GM21390 (cell line): ENCODE results near the gene GRIK4.
"Not testable (repeated sequence)": the region's sequence is repeated elsewhere in the genome, so short reads cannot be mapped to it uniquely, and the experiment has no call there.

Experiments
- ATAC-seq: cut with Tn5 transposase; IDR thresholded peaks from one replicate; pipeline ENCODE4 v1.9.1; 2021; ENCODE audit not compliant: unreplicated experiment

Gene GRIK4

GRCh38 chr11:120571476-120571875, 59.9 kb downstream of the GRIK4 start:
- no peak for ATAC-seq

DNA sequence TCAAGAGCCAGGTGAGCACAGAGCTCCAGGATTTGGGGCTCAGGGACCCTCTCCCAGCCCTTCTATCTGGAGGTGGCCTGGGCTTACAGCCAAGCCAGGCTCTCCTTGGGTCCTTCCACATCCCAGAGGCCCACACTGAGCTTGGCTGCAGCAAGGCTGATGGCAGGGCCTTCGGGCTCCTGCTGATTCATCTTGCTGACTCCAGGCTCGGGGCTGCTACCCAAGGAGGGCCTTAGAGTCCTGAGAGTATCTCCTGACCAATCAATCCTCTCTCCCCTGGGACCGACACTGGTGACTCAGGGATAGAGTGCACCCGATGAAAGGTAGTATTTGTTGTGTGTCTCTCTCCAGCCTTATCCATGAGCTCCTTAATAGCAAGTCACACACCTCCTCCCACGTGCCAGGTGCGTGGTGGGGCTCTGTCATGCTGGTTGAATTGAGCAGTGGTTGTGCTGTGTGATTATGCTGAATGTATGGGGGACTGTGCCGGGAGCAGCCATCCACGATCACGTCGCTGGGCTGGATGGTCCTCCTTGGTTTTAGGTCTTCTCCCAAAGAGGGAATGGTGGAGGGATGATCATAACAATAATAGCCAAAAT, 62.3 kb downstream of the GRIK4 start:
- no peak for ATAC-seq

- ATAC-seq, result no peak
These were observed 63.3 kb downstream of the GRIK4 start for GRCh38 chr11:120574876-120575275.

- no peak for ATAC-seq
These were observed 63.9 kb downstream of the GRIK4 start for GRCh38 chr11:120575461-120575860.

DNA sequence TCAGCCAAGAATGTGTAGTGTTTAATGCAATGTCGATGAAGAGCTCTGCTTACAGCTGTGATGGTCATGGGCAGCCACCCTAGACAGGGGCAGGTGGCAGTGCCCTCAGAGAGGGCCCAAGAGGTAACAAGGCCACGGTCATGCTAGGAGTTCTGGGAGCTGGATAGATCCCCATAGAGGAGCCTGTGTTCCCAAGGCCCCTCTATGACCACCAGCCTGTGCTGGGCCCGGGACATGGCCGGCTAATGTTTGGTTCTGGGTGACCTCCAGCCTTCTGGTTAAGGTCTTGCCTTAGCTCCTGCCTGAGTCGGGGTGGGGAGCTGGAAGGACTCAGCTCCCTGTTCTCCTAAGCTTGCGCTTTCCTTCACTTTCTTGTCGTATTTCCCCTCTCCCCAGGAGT, 65.1 kb downstream of the GRIK4 start:
- no peak for ATAC-seq

DNA sequence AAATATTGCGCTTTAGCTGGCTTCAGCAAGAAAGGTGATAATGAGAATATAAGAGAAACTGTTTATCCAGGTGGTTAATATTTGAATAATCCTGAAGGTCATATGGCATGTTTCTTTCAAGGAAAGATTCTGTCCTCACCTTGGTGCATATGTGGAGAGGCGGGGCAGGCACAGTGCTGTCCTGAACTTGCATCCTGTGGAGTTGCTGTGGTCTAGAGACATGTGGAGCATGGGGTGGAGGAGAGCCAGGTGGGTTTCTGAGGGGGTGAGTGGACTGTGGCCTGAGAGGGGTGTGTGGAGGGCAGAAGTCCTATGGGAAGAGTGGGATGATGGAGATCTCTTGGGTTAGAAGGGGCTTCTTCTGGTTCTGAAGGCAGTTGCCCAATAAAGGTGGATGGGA, 65.5 kb downstream of the GRIK4 start:
- ATAC-seq, result no peak

DNA sequence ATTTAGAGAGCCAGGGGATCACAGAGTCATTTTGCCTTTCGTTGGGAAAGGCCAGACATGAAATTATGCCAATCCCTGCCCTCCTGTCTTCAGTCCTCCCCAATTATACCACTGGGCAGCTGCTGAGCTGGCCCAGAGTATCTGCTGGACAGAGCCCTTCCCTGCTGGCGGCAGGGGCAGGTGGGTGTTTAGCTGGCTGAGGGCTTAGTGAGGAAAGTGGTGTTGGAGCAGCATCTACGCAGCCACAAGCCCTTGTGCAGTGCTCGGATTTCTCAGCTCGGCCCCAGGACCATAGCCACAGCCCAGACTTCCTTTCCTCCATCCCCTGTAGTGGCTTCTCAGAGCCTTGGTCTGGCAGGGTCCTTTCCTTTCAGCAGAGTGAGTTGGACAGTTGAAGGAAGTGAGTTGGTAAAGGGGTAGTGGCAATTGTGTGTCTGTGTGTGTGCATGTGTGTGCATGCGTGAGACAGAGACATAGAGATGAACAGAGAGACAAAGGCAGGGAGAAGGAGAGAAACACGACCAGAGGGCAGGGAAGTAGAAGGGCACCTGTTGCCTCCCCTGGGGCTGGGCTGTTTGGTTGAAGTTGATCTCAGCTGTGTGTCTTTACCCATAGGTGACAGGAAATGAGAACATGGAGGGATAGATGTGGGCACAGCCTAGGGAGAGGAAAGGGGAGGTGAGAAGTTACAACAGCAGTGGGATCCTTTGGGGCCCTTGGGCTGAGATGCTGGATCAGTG, 66.2 kb downstream of the GRIK4 start:
- no peak for ATAC-seq

- no peak for ATAC-seq
These were observed 67.1 kb downstream of the GRIK4 start for GRCh38 chr11:120578596-120579154.

DNA sequence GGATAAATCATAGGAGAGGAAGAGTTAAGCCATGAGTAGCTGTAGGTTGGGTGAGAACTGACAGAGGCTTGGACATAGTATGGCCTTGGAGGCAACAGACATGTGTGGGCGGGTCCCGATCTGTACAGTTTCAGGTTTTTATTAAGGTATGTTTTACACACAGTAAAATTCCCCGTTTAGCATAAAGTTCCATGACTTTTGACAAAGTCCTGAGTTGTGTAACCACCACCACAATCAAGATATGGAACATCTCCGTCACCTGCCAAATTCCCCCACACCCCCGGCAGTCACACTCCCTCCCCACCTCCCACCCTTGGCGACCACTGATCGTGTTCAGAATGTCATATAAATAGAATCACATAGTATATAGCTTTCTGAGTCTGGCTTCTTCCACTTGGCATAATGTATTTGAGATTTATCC, 68.1 kb downstream of the GRIK4 start:
- ATAC-seq, result no peak

DNA sequence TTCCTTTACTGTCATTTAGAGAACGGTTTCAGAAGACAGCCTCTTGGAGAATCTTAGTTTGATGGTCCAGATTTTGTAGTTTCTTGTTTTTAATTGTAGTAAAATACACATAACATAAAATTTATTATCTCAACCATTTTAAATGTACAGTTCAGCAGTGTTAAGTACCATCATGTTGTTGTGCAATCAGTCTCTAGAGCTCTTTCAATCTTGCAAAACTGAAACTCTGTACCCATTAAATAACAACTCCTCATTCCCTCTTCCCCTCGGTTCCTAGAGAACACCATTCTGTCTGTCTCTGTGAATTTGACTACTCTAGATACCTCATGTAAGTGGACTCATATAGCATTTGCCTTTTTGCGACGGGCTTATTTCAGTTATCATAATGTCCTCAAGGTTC, 69.8 kb downstream of the GRIK4 start:
- ATAC-seq, result no peak

DNA sequence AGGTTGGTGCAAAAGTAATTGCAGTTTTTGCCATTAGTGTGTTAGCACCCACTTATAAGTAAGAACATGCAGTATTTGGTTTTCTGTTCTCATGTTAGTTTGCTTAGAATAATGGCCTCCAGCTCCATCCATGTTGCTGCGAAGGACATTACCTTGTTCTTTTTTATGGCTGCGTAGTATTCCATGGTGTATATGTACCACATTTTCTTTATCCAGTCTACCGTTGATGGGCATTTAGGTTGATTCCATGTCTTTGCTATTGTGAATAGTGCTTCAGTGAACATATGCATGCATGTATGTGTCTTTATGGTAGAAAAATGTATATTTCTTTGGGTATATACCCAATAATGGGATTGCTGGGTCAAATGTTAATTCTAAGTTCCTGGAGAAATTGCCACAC, 71.0 kb downstream of the GRIK4 start:
- not testable (repeated sequence) for ATAC-seq

GRCh38 chr11:120586072-120586471, 74.5 kb downstream of the GRIK4 start:
- ATAC-seq, result no peak

DNA sequence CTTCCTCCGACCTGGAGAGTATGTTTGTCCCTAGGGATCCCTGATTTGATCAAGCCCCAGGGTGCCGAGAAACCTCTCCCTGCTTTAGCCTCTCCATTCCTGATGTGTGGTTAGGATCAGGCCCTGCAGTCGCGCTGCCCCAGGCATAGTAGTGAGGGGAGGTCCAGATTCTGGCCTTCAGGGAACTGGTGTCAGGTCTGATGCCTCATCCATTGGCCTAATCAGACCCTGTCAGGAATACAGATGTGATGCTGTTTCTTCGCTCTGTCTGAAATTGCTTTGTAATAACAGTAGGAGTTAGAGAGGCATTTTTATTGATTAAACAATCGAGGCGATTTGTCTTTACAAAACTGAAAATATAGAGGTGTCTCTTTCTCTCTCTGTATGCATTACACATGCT, 75.2 kb downstream of the GRIK4 start:
- ATAC-seq, result no peak

GRCh38 chr11:120587299-120587698, 75.8 kb downstream of the GRIK4 start:
- no peak for ATAC-seq

GRCh38 chr11:120589376-120589775, 77.8 kb downstream of the GRIK4 start:
- no peak for ATAC-seq

DNA sequence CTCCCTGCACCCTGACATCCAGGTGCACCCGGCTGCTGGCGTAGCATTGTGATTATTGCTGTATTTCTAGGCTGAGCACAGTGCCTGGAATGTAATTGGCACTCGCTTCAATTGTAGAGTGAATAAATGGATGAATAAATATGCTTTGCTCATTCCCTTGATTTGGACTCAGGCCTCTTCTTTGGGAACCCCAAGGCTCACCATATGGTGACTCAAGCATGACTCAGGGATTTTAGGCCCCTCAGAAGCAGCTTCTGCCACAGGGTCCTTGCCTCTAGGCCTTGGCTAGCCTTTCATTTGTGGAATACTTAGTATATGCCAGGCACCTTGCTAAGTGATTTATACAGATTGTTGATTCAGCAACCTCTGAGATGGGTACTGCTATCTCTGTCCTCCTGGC, 78.9 kb downstream of the GRIK4 start:
- no peak for ATAC-seq

DNA sequence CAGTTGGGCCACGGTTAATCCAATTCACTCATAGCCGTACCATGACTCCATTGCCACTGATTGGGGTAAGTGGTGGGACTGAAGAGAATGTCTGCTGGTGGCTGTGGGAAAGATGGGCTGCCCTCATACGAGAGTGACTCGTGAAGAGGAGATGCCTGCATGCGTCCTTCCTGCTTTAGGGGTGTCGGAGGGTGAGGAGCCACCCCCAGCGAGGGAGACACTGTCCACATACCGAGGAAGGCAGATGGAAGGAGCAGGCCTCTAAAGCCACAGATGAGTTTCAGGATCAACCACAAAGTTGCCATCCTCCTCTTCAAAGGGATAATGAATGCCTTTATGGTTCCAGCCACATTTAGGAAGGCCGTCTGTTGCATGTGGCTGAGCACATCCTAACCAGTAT, 83.2 kb downstream of the GRIK4 start:
- no peak for ATAC-seq

DNA sequence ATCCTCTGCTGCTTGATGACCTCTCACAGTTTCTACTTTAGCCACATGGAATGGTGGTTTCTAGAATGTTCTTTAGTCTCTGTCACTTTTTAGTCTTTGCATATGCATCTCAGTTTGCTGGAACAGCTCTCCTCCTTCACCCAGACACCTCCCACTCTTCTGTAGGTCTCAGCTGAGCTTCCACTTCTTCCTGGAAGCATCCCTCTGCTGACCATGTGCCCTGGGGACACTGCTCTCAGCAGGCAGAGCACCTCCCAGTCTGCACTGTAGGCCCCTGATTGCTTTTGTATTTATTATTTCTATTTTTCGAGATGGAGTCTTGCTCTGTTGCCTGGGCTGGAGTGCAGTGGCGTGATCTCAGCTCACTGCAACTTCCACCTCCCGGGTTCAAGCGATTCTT, 84.0 kb downstream of the GRIK4 start:
- ATAC-seq, result no peak

GRCh38 chr11:120597250-120598215, 86.0 kb downstream of the GRIK4 start:
- no peak for ATAC-seq

DNA sequence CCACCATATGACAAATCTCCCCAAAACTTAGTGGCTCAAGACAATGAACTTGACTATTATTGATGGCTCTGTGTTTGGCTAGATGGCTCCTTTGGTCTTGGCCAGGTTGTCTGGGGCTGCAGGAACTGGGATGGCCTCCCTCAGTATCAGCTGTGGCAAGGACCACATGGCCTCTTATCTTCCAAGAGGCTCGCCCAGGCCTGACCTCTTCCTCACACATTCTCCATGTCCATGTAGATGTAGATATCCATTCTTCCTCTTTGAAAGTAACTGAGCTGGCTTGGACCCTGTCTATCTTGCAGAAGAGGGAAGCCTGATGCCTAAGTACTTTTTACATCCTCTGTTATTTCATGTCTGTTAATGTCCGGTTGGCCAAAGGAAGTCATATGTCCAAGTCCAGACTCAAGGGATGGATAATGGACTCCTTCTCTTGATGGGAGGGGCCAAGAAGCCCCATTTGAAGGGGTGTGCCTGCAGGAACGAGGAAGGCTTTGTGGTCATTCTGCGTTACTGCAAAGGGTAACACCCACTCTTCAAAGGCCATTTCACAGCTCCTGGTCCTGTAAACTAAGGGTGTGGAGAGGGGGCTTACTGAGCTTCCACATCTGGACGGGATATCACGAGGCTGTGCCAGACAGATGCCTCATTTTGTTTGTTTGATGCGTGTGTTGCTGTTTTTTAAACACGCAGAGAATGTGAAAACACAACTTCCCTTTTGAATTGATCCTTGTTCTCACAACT, 87.1 kb downstream of the GRIK4 start:
- ATAC-seq, result no peak
